BJ (cell line): ENCODE results near the gene TRIM65. TPM values are rescaled to one million over a fixed set of nuclear protein-coding genes. Genes with fewer than 3 reads are reported as not detected.

Experiments used
- CTCF ChIA-PET: fragments of 350-600 bp; formaldehyde crosslinking; extraction: SDS; loops from one replicate; lab custom pipeline; 2021; ENCODE audit warnings: antibody characterized with exemption, inconsistent platforms; lab: Yijun Ruan, JAX
- POLR2A ChIA-PET: fragments of 300-600 bp; sonication (Branson Sonifier 250); formaldehyde crosslinking; extraction: SDS; loops from one replicate; lab custom pipeline; 2021; ENCODE audit warnings: antibody characterized with exemption; lab: Charles Lee
- DNase-seq: peaks from one replicate; pipeline ENCODE4 v3.0.0-alpha.2; 2011; ENCODE audit warnings: low read depth
- H3K27me3 ChIP-seq: 2 replicates; pipeline ENCODE4 v1.6.0; 2011; ENCODE audit warnings: low read length; ENCODE audit not compliant: control insufficient read depth, insufficient read depth
- H3K36me3 ChIP-seq: 2 replicates; pipeline ENCODE4 v1.5.1; 2011; ENCODE audit warnings: low read length; ENCODE audit not compliant: control insufficient read depth, insufficient read depth
- H3K4me3 ChIP-seq: 2 replicates; pipeline ENCODE4 v1.5.1; 2011; ENCODE audit warnings: low read depth, mild to moderate bottlenecking, control low read depth, low read length
- polyA plus RNA-seq: library from polyadenylated mRNA; depleted of rRNA; stranded (reverse); fragments of >200 nt; gene quantifications from 2 replicates; pipeline ENCODE4 v1.2.3, GENCODE V29; 2011
- TF ChIP-seq, protein P1 (sequence below): IDR thresholded peaks from 2 replicates; pipeline ENCODE4 v1.5.1; 2011; ENCODE audit warnings: low read depth, mild to moderate bottlenecking, control low read depth, inconsistent platforms, low read length, moderate library complexity; ENCODE audit not compliant: insufficient read depth

TRIM65 gene
- polyA plus RNA-seq, 1 experiment: 8.6 TPM

DNA sequence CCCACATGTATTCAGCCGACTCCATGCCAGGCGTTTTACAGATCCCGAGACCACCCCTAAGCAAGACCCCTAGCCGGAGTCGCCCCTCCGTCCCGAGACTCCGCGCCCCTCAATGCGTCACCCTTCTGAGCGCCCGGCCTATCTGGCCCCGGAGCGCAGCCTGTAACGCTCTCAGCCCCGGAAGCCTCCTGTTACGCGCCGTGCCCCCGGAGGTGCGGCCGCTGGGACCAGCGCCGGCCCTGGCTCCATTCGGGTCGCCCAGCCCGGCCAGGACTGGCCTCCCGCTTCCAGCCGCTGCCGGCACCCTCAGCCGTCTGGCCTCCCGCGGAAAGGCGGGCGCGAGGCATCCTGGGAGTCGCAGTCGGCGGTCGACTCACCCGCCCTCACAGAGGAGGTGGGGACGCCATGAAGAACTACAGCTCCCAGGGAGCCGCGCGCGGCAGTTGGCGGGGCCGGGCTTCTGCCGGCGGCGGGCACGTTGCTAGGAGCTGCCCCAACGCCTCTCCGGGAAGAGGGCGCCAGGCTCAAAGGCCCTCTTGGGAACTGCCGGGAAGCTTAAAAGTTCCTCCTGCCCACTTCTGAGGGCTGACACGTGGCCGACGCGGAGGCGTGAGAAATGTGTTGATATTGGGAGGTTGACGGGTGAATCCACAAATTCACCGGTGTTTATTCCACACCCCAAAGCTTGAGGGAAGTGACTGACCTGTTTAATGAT is 44.1 kb upstream of the TRIM65 start, which contains the start of gene FBF1:
Gene FBF1 (minus strand): TSS at position 316 of the 715 bp plus-strand sequence. CDS start 2,893 bp downstream, outside the sequence.
- ChIA-PET CTCF (interaction anchor here (1.0 to 1.7 kb wide), 2 partner anchors 11 to 65 kb away, joined by 3 to 7 read pairs; no protein-coding TSS in a partner anchor), POLR2A (no interaction called here)
- Histone ChIP-seq H3K4me3 (peak within 1 kb of the TSS; percentile 60), H3K27me3 (no peaks in the 10 kb centered on the region), H3K36me3 (no peaks in the 10 kb centered on the region)
- TF ChIP-seq, protein P1, sequence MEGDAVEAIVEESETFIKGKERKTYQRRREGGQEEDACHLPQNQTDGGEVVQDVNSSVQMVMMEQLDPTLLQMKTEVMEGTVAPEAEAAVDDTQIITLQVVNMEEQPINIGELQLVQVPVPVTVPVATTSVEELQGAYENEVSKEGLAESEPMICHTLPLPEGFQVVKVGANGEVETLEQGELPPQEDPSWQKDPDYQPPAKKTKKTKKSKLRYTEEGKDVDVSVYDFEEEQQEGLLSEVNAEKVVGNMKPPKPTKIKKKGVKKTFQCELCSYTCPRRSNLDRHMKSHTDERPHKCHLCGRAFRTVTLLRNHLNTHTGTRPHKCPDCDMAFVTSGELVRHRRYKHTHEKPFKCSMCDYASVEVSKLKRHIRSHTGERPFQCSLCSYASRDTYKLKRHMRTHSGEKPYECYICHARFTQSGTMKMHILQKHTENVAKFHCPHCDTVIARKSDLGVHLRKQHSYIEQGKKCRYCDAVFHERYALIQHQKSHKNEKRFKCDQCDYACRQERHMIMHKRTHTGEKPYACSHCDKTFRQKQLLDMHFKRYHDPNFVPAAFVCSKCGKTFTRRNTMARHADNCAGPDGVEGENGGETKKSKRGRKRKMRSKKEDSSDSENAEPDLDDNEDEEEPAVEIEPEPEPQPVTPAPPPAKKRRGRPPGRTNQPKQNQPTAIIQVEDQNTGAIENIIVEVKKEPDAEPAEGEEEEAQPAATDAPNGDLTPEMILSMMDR: 0 out of 2 replicates have a peak, but pooled peaks have one; percentile 6
- DNase-seq: peak; percentile 73

GRCh38 chr17:75937652-75938051 is 40.9 kb upstream of the TRIM65 start:
- no peaks in the 10 kb centered on the region for H3K36me3 ChIP-seq
- ChIA-PET POLR2A (no interaction called here), CTCF (no interaction called here)
- no peak for DNase-seq
- TF ChIP-seq, protein P1: no peak
- H3K4me3 ChIP-seq: no peak overlapping the region
- H3K27me3 ChIP-seq: no peaks in the 10 kb centered on the region

DNA sequence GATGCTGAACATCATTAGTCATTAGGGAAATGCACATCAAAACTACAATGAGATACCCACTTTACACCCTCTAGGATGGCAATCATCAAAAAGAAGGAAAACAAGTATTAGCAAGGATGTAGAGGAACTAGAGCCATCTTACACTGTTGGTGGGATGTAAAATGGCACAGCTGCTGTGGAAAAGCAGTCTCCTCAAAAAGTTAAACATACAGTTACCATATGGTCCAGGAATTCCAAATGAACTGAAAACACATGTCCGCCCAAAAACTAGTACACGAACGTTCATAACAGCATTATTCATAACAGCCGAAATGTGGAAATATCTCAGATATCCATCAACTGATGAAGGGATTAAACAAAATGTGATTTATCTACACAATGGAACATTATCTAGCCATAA is 37.1 kb upstream of the TRIM65 start:
- Histone ChIP-seq H3K36me3 (no peaks in the 10 kb centered on the region), H3K27me3 (no peaks in the 10 kb centered on the region), H3K4me3 (no peak overlapping the region)
- no peak for DNase-seq
- TF ChIP-seq, protein P1: no peak
- ChIA-PET CTCF (interaction anchor here (0.8 kb wide), 1 partner anchor 453 kb away, joined by 3 read pairs; no protein-coding TSS in a partner anchor), POLR2A (interaction anchor here (0.5 kb wide), 1 partner anchor 15 kb away, joined by 8 read pairs; no protein-coding TSS in a partner anchor)

GRCh38 chr17:75932852-75933251 is 36.1 kb upstream of the TRIM65 start:
- CTCF ChIA-PET: interaction anchor here (1.4 kb wide), 1 partner anchor 28 kb away, joined by 3 read pairs; no protein-coding TSS in a partner anchor
- POLR2A ChIA-PET: no interaction called here
- TF ChIP-seq, protein P1: no peak
- no peak for DNase-seq
- Histone ChIP-seq H3K27me3 (no peaks in the 10 kb centered on the region), H3K36me3 (no peaks in the 10 kb centered on the region), H3K4me3 (no peak overlapping the region)

GRCh38 chr17:75931062-75931461 is 34.3 kb upstream of the TRIM65 start:
- TF ChIP-seq, protein P1: no peak

More at GRCh38 chr17:75931062-75931461, 34.3 kb upstream of the TRIM65 start:
- H3K27me3 ChIP-seq: no peaks in the 10 kb centered on the region
- peaks cover 1% of the 10 kb centered on the region; the same call in 1 of the 2 replicates for H3K36me3 ChIP-seq
- no peak for DNase-seq
- POLR2A ChIA-PET: no interaction called here
- H3K4me3 ChIP-seq: no peak overlapping the region
- CTCF ChIA-PET: no interaction called here
